ENCODE measurements around the gene ANO10. TPM values are rescaled to one million over a fixed set of nuclear protein-coding genes. Genes with fewer than 3 reads are reported as not detected.

The ANO10 gene
- total and polyA plus RNA-seq, 2 of the 8 experiments (the other 6 are each of a cell fraction or from before 2014, with no cell fraction given): 38.0 to 53.2 TPM

- Histone ChIP-seq H3K23me2 (ENCODE audit: low read depth, low read length) (no peaks in the 10 kb centered on the region), H3K18ac (ENCODE audit: extremely low read depth, low read length) (no peak overlapping the region), H2AFZ (ENCODE audit: low read length) (no peak overlapping the region), H3K4me3 (ENCODE audit: extremely low read depth in 1 of 4, insufficient read depth in 2 of 4, low read depth in 3 of 4, low read length in 4 of 4) (no peak overlapping the region), H4K91ac (replicated peaks; ENCODE audit: insufficient read length, low read length) (no peak overlapping the region), H2BK15ac (ENCODE audit: low read length) (no peak overlapping the region), H4K5ac (ENCODE audit: insufficient read length, low read depth, low read length) (no peak overlapping the region), H3K9ac (replicated peaks in 1 of 4; ENCODE audit: extremely low read depth in 1 of 4, low read depth in 3 of 4, low read length in 3 of 4) (no peak overlapping the region), H2BK20ac (ENCODE audit: low read length) (no peak overlapping the region), H3K23ac (ENCODE audit: insufficient read length) (no peak overlapping the region), H3K36me3 (ENCODE audit: control insufficient read depth in 2 of 4, insufficient read depth in 4 of 4, low read length in 3 of 4) (peaks cover 0 to 8% (median 4%) of the 10 kb centered on the region in 4 experiments; a peak in 2 of 8 replicates), H2BK12ac (ENCODE audit: low read depth, low read length) (no peak overlapping the region), H3K14ac (ENCODE audit: insufficient read length) (no peak overlapping the region), H2BK5ac (ENCODE audit: low read depth, low read length) (no peak overlapping the region), H3K79me2 (ENCODE audit: control insufficient read depth in 1 of 2, insufficient read depth in 2 of 2, low read length in 2 of 2) (no peaks in the 10 kb centered on the region), H3K56ac (replicated peaks; ENCODE audit: insufficient read length, low read depth, low read length) (no peak overlapping the region), H3K4me2 (ENCODE audit: insufficient read depth in 1 of 2, low read depth in 2 of 2, low read length in 2 of 2) (no peak overlapping the region), H3K4me1 (replicated peaks in 1 of 4; ENCODE audit: control insufficient read depth in 3 of 4, insufficient read depth in 4 of 4, low read length in 3 of 4) (no peaks in the 10 kb centered on the region), H2BK120ac (replicated peaks; ENCODE audit: low read depth, low read length) (no peak overlapping the region), H4K20me1 (replicated peaks in 1 of 2; ENCODE audit: control insufficient read depth in 1 of 2, insufficient read depth in 2 of 2, low read length in 2 of 2) (peaks cover 0 to under 1% of the 10 kb centered on the region in 2 experiments), H4K8ac (ENCODE audit: extremely low read depth, insufficient read depth, low read length) (no peak overlapping the region), H3K79me1 (ENCODE audit: low read depth, low read length) (0 out of 2 replicates have a peak, but pooled peaks cover under 1% of the 10 kb centered on the region), H2AK5ac (ENCODE audit: low read depth, low read length) (no peak overlapping the region), H3K9me3 (ENCODE audit: insufficient read depth in 2 of 2, low read depth in 1 of 2, low read length in 1 of 2) (peaks cover 8 to 11% of the 10 kb centered on the region in 2 experiments), H3K4ac (replicated peaks; ENCODE audit: insufficient read length, low read depth, low read length) (no peak overlapping the region), H3K27me3 (replicated peaks in 1 of 4; ENCODE audit: control insufficient read depth in 3 of 4, extremely low read depth in 1 of 4, insufficient read depth in 3 of 4, low read length in 3 of 4) (no peaks in the 10 kb centered on the region), H3K27ac (ENCODE audit: low read depth, low read length) (no peak overlapping the region)
- 88% methylated on average over 1 of the region's 1 CpG; no CpG with 5 or more reads in 1 of the 2 experiments for WGBS, 2 experiments (ENCODE audit: extremely low coverage in 1 of 2, insufficient coverage in 1 of 2, insufficient read length in 1 of 2, insufficient replicate concordance in 2 of 2, low coverage in 1 of 2, low lambda C conversion rate in 2 of 2, missing lambda C conversion rate in 1 of 2)
- DNase-seq (ENCODE audit: low read depth in 1 of 2, low spot score in 2 of 2) (no peak), FAIRE-seq (no peak)
- ChIA-PET CTCF (ENCODE audit: partially characterized antibody) (interaction anchor here (1.1 to 1.2 kb wide), 2 partner anchors 18 to 25 kb away, joined by 3 to 4 read pairs; no protein-coding TSS in a partner anchor), POLR2A (ENCODE audit: partially characterized antibody) (interaction anchor here (0.6 to 1.0 kb wide), 2 partner anchors 10 to 13 kb away, joined by 3 read pairs; no protein-coding TSS in a partner anchor)
- TF ChIP-seq CREB1 (IDR thresholded peaks at IDR 0.05) (no peak), JUN (IDR thresholded peaks at IDR 0.05; ENCODE audit: low read depth, low read length) (no peak), SAP30 (IDR thresholded peaks at IDR 0.05; ENCODE audit: insufficient read depth, insufficient replicate concordance, low read length) (no peak), BRCA1 (IDR thresholded peaks at IDR 0.05; ENCODE audit: low read depth, low read length) (no peak), CHD1 (IDR thresholded peaks at IDR 0.05; ENCODE audit: low read depth, low read length) (no peak), NANOG (IDR thresholded peaks at IDR 0.05; ENCODE audit: insufficient read depth, low read depth, low read length, poor library complexity, severe bottlenecking) (no peak), RNF2 (IDR thresholded peaks at IDR 0.05; ENCODE audit: borderline replicate concordance, low read depth, low read length, missing control alignments, poor library complexity, severe bottlenecking) (no peak), SRF (IDR thresholded peaks at IDR 0.05; ENCODE audit: low read depth, low read length) (no peak)
Measured at GRCh38 chr3:43468133-43468532, 153.7 kb downstream of the ANO10 start.

Measured in H1 (cell line).